GM23338 (cell line): ENCODE results near the gene KMT2E. TPM values are rescaled to one million over a fixed set of nuclear protein-coding genes. Genes with fewer than 3 reads are reported as not detected.

ENCODE experiments used
- ATAC-seq: fragments of 200-7000 bp; cut with Tn5 transposase; 3 replicates; pipeline ENCODE4 v1.9.1; 2020
- DNase-seq: peaks from one replicate; pipeline ENCODE4 v3.0.0-alpha.2; 2015; ENCODE audit warnings: low spot score
- H2AFZ ChIP-seq: fragments of 200-600 bp; sonication (generic); 2 replicates; pipeline ENCODE4 v1.8.0; 2016; ENCODE audit warnings: antibody characterized with exemption, mild to moderate bottlenecking, moderate library complexity
- H3F3A ChIP-seq: fragments of 200-600 bp; sonication (generic); replicated peaks from 2 replicates; pipeline ENCODE4 v1.8.0; 2017; ENCODE audit warnings: antibody characterized with exemption, mixed run types, low read depth
- H3K27ac ChIP-seq: fragments of 200-600 bp; sonication (generic); 2 replicates; pipeline ENCODE4 v1.6.1; 2016; ENCODE audit warnings: low read depth
- H3K27me3 ChIP-seq: fragments of 200-600 bp; sonication (generic); 2 replicates; pipeline ENCODE4 v1.8.0; 2016; ENCODE audit warnings: mild to moderate bottlenecking, mixed run types, moderate library complexity; ENCODE audit not compliant: insufficient read depth
- H3K36me3 ChIP-seq: fragments of 200-600 bp; sonication (generic); 2 replicates; pipeline ENCODE4 v1.8.0; 2016; ENCODE audit warnings: mild to moderate bottlenecking; ENCODE audit not compliant: insufficient read depth
- H3K4me1 ChIP-seq: fragments of 200-600 bp; sonication (generic); 2 replicates; pipeline ENCODE4 v1.8.0; 2016; ENCODE audit warnings: mild to moderate bottlenecking, moderate library complexity; ENCODE audit not compliant: insufficient read depth
- H3K4me2 ChIP-seq: fragments of 200-600 bp; sonication (generic); 2 replicates; pipeline ENCODE4 v1.7.1; 2017; ENCODE audit warnings: mixed run types
- H3K4me3 ChIP-seq: fragments of 200-600 bp; sonication (generic); 2 replicates; pipeline ENCODE4 v1.6.1; 2016; ENCODE audit warnings: mixed run types
- H3K79me2 ChIP-seq: fragments of 200-600 bp; sonication (generic); replicated peaks from 2 replicates; pipeline ENCODE4 v1.8.0; 2017; ENCODE audit warnings: mild to moderate bottlenecking; ENCODE audit not compliant: insufficient read depth
- H3K9me2 ChIP-seq: fragments of 200-600 bp; sonication (generic); 2 replicates; pipeline ENCODE4 v1.8.0; 2017; ENCODE audit not compliant: insufficient read depth
- H4K20me1 ChIP-seq: fragments of 200-600 bp; sonication (generic); replicated peaks from 2 replicates; pipeline ENCODE4 v1.8.0; 2017; ENCODE audit warnings: mild to moderate bottlenecking; ENCODE audit not compliant: insufficient read depth
- H3K27ac Mint-ChIP-seq: 2 replicates; pipeline ENCODE4 v1.8.0; 2020; ENCODE audit warnings: inconsistent platforms, mild to moderate bottlenecking, moderate library complexity, mixed read lengths
- H3K27me3 Mint-ChIP-seq: 3 replicates; pipeline ENCODE4 v1.8.0; 2022; ENCODE audit warnings: low read depth, mild to moderate bottlenecking, moderate library complexity, mixed read lengths, inconsistent platforms; ENCODE audit not compliant: insufficient read depth, poor library complexity
- H3K36me3 Mint-ChIP-seq: 3 replicates; pipeline ENCODE4 v1.8.0; 2021; ENCODE audit warnings: low read depth, mild to moderate bottlenecking, inconsistent platforms, moderate library complexity, mixed read lengths
- H3K4me1 Mint-ChIP-seq: 3 replicates; pipeline ENCODE4 v1.8.0; 2020; ENCODE audit warnings: mild to moderate bottlenecking, inconsistent platforms, mixed read lengths
- H3K4me3 Mint-ChIP-seq: 3 replicates; pipeline ENCODE4 v1.8.0; 2021; ENCODE audit warnings: moderate library complexity, mild to moderate bottlenecking, inconsistent platforms, mixed read lengths
- H3K9me3 Mint-ChIP-seq: 3 replicates; pipeline ENCODE4 v1.8.0; 2020; ENCODE audit warnings: moderate library complexity, mild to moderate bottlenecking, inconsistent platforms, mixed read lengths
- EZH2 ChIP-seq: fragments of 200-600 bp; sonication (generic); IDR thresholded peaks from one replicate; pipeline ENCODE4 v1.8.0; 2017; ENCODE audit warnings: antibody characterized with exemption, mild to moderate bottlenecking, low read depth; ENCODE audit not compliant: unreplicated experiment
- JUNB ChIP-seq: IDR thresholded peaks from one replicate; pipeline ENCODE4 v1.6.1; 2016; ENCODE audit warnings: antibody characterized with exemption; ENCODE audit not compliant: unreplicated experiment
- NANOG ChIP-seq: IDR thresholded peaks from 2 replicates; pipeline ENCODE4 v1.6.1; 2016; ENCODE audit warnings: antibody characterized with exemption, borderline replicate concordance
- POLR2AphosphoS5 ChIP-seq: IDR thresholded peaks from 2 replicates; pipeline ENCODE4 v1.6.1; 2016; ENCODE audit warnings: antibody characterized with exemption, low read depth
- STAT1 ChIP-seq: IDR thresholded peaks from one replicate; pipeline ENCODE4 v1.6.1; 2016; ENCODE audit warnings: antibody characterized with exemption; ENCODE audit not compliant: unreplicated experiment
- ZNF114 ChIP-seq: fragments of 250-450 bp; sonication (Bioruptor Pico); IDR thresholded peaks from 2 replicates; pipeline ENCODE4 v1.5.0; 2020; ENCODE audit warnings: mild to moderate bottlenecking, moderate library complexity
- polyA plus RNA-seq: library from polyadenylated mRNA; unstranded; fragments of >200 nt; fragmentation: Nextera tagmentation; extraction: Ambion mirVana; gene quantifications from 2 replicates; pipeline ENCODE4 v1.2.1, GENCODE V29; 2016
- total RNA-seq: library from RNA; depleted of rRNA; stranded (reverse); fragments of >200 nt; shearing (Covaris generic); gene quantifications from 2 replicates; pipeline ENCODE4 v1.2.3, GENCODE V29; 2014
- TF ChIP-seq, protein P1 (sequence below): fragments of 250-450 bp; sonication (Bioruptor Pico); IDR thresholded peaks from 2 replicates; pipeline ENCODE4 v1.5.0; 2020; ENCODE audit warnings: mild to moderate bottlenecking, moderate library complexity

The KMT2E gene
- total and polyA plus RNA-seq, 2 experiments from 2014 or later: 50.2 to 70.9 TPM

DNA sequence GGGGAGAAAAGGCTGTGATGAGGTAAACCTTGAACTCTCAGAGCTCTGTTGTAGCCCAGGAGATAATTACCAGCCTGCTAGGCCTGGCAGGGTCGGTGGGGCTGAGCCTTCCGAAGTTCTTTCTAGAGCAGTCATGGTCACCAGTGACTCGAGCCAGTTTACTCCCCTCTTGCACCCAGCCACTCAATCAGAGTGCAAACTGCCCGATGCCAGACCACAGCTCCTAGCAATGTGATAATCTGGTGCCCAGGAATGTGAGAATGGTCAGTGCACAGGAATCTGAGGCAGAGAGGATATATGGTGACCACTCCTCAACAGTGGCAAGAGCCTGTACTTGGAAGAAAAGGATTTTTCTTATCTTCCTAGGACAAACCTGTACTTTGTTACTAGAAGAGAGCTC is 46.4 kb upstream of the KMT2E start:
- no peak overlapping the region for H3K4me2 ChIP-seq
- no peak overlapping the region for H3K4me3 ChIP-seq
- H3K9me3 Mint-ChIP-seq: peaks cover 9% of the 10 kb centered on the region; the same call in 2 of the 3 replicates
- no peak overlapping the region for H2AFZ ChIP-seq
- no peaks in the 10 kb centered on the region for H3K9me2 ChIP-seq
- no peaks in the 10 kb centered on the region for H3F3A ChIP-seq
- H3K27ac ChIP-seq: no peak overlapping the region
- H3K27me3 ChIP-seq: no peaks in the 10 kb centered on the region
- H3K36me3 ChIP-seq: no peaks in the 10 kb centered on the region
- no peak overlapping the region for H3K4me3 Mint-ChIP-seq
- TF ChIP-seq JUNB (no peak), POLR2AphosphoS5 (no peak), NANOG (no peak)
- TF ChIP-seq, protein P1, sequence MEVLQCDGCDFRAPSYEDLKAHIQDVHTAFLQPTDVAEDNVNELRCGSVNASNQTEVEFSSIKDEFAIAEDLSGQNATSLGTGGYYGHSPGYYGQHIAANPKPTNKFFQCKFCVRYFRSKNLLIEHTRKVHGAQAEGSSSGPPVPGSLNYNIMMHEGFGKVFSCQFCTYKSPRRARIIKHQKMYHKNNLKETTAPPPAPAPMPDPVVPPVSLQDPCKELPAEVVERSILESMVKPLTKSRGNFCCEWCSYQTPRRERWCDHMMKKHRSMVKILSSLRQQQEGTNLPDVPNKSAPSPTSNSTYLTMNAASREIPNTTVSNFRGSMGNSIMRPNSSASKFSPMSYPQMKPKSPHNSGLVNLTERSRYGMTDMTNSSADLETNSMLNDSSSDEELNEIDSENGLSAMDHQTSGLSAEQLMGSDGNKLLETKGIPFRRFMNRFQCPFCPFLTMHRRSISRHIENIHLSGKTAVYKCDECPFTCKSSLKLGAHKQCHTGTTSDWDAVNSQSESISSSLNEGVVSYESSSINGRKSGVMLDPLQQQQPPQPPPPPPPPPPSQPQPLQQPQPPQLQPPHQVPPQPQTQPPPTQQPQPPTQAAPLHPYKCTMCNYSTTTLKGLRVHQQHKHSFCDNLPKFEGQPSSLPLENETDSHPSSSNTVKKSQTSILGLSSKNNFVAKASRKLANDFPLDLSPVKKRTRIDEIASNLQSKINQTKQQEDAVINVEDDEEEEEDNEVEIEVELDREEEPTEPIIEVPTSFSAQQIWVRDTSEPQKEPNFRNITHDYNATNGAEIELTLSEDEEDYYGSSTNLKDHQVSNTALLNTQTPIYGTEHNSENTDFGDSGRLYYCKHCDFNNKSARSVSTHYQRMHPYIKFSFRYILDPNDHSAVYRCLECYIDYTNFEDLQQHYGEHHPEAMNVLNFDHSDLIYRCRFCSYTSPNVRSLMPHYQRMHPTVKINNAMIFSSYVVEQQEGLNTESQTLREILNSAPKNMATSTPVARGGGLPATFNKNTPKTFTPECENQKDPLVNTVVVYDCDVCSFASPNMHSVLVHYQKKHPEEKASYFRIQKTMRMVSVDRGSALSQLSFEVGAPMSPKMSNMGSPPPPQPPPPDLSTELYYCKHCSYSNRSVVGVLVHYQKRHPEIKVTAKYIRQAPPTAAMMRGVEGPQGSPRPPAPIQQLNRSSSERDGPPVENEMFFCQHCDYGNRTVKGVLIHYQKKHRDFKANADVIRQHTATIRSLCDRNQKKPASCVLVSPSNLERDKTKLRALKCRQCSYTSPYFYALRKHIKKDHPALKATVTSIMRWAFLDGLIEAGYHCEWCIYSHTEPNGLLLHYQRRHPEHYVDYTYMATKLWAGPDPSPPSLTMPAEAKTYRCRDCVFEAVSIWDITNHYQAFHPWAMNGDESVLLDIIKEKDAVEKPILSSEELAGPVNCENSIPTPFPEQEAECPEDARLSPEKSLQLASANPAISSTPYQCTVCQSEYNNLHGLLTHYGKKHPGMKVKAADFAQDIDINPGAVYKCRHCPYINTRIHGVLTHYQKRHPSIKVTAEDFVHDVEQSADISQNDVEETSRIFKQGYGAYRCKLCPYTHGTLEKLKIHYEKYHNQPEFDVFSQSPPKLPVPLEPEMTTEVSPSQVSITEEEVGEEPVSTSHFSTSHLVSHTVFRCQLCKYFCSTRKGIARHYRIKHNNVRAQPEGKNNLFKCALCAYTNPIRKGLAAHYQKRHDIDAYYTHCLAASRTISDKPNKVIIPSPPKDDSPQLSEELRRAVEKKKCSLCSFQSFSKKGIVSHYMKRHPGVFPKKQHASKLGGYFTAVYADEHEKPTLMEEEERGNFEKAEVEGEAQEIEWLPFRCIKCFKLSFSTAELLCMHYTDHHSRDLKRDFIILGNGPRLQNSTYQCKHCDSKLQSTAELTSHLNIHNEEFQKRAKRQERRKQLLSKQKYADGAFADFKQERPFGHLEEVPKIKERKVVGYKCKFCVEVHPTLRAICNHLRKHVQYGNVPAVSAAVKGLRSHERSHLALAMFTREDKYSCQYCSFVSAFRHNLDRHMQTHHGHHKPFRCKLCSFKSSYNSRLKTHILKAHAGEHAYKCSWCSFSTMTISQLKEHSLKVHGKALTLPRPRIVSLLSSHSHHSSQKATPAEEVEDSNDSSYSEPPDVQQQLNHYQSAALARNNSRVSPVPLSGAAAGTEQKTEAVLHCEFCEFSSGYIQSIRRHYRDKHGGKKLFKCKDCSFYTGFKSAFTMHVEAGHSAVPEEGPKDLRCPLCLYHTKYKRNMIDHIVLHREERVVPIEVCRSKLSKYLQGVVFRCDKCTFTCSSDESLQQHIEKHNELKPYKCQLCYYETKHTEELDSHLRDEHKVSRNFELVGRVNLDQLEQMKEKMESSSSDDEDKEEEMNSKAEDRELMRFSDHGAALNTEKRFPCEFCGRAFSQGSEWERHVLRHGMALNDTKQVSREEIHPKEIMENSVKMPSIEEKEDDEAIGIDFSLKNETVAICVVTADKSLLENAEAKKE (CRISPR knock-in tag): no peak
- no peak overlapping the region for H3K27ac Mint-ChIP-seq
- DNase-seq: no peak
- ATAC-seq: no peak
- H3K4me1 ChIP-seq: no peaks in the 10 kb centered on the region
- no peaks in the 10 kb centered on the region for H4K20me1 ChIP-seq
- no peaks in the 10 kb centered on the region; the same call in 2 of the 3 replicates for H3K4me1 Mint-ChIP-seq
- no peaks in the 10 kb centered on the region for H3K27me3 Mint-ChIP-seq
- H3K79me2 ChIP-seq: no peaks in the 10 kb centered on the region
- peaks cover 4% of the 10 kb centered on the region; the same call in 1 of the 3 replicates for H3K36me3 Mint-ChIP-seq

- Histone ChIP-seq H3F3A (no peaks in the 10 kb centered on the region), H3K27me3 (no peaks in the 10 kb centered on the region), H3K36me3 (no peaks in the 10 kb centered on the region), H3K4me2 (no peak overlapping the region), H4K20me1 (no peaks in the 10 kb centered on the region), H2AFZ (no peak overlapping the region), H3K27ac (no peak overlapping the region), H3K79me2 (no peaks in the 10 kb centered on the region), H3K4me3 (no peak overlapping the region), H3K9me2 (no peaks in the 10 kb centered on the region), H3K4me1 (no peaks in the 10 kb centered on the region)
- no peaks in the 10 kb centered on the region; the same call in 2 of the 3 replicates for H3K4me1 Mint-ChIP-seq
- ATAC-seq (no peak), DNase-seq (no peak)
- peaks cover 5% of the 10 kb centered on the region; the same call in 2 of the 3 replicates for H3K9me3 Mint-ChIP-seq
- no peaks in the 10 kb centered on the region for H3K27me3 Mint-ChIP-seq
- peaks cover 4% of the 10 kb centered on the region; the same call in 1 of the 3 replicates for H3K36me3 Mint-ChIP-seq
- H3K4me3 Mint-ChIP-seq: no peak overlapping the region
- no peak overlapping the region for H3K27ac Mint-ChIP-seq
- TF ChIP-seq EZH2 (no peak), ZNF114 (CRISPR knock-in tag) (no peak), POLR2AphosphoS5 (no peak), STAT1 (no peak), JUNB (no peak)
- TF ChIP-seq, protein P1 (CRISPR knock-in tag): no peak
These were observed 45.4 kb upstream of the KMT2E start for GRCh38 chr7:104968648-104969047.
